Activated CD8-positive, alpha-beta memory T cell treated with anti-CD3 and anti-CD28 coated beads for 24 hours (primary cell): ENCODE results near the gene MTHFSD.
"Not testable (repeated sequence)": the region's sequence is repeated elsewhere in the genome, so short reads cannot be mapped to it uniquely, and the experiment has no call there.

ENCODE experiments used
- DNase-seq: peaks from one replicate; pipeline ENCODE4 v3.0.0-alpha.2; 2020

MTHFSD gene, protein sequence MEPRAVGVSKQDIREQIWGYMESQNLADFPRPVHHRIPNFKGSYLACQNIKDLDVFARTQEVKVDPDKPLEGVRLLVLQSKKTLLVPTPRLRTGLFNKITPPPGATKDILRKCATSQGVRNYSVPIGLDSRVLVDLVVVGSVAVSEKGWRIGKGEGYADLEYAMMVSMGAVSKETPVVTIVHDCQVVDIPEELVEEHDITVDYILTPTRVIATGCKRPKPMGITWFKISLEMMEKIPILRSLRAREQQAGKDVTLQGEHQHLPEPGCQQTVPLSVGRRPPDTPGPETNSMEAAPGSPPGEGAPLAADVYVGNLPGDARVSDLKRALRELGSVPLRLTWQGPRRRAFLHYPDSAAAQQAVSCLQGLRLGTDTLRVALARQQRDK

DNA sequence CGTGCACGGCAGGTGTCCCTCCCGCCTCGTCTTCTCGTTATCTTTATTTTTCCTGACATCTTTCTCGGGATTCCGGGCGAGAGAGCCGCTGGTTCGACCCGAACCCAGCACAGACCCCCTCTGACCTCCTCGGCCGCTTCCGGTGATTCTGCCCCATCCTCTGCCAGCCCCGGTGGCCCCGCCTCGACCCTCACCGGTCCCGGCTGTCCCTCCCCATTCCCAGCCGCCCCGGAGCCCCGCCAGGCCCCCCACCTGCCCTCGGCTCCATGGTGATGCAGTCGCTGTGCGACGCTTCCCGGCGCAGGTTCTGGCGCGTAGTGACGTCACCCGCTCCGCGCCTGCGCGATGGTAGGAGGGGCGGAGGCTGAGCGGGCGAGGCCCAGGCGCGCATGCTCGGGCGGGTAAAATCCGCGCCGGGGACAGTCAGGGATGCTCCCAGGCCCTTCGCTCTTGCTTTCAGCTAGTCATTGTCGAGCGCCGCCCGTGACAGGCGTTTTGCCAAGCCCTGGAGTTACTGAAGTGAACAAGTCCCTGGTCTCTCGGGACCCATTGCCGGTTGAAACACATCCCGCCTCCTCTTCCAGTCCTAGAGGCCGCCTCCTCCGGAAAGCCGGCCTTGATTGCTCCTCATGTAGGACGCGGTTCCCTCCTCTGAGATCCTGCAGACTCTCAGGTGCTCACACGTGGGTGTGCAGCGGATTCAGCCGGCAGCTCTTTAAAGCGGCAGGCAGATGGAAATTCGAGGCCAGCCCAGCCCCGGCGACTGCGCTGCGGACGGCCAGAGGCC lies at the start of gene MTHFSD:
TSS of gene MTHFSD (minus strand) at position 319 of the 787 bp plus-strand sequence. CDS start at position 268, 51 bp downstream.
- DNase-seq = peak; percentile 100

DNA sequence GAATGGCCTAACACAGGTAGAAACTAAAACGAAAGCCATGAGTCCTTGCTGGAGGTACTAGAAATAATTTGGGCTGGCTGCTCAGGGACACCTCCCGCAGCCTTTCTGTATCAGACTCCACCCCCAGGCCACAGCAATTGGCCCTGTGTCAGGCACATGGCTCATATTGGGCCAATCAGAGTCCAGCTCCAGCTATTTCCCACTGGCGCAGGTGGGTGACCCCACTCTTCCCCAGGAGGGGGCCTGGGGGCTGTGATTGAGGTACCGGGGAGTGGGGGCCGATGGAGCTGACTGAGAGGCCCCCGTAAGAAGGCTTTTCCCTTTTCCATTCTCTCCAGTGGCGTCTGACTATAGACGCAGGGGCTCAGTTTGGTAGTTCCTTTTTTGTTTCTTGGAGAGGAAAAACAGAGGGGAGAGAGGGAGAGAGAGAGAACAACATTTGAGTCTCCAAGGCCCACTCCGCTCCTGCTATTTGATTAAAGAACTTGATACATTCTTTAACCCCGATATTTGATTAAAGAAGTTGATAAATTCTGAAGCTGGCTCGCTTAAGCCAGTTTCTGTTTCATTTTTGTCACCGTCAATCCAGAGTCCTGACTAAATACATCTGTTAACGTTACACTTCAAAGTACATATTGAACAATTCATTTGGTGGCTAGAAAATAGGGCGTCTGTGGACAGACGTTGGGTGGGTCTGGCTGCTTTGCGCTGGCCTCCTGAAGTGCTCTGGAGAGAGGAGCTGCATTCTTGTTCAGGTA lies 49.6 kb upstream of the MTHFSD start:
- DNase-seq = peak; percentile 64

DNA sequence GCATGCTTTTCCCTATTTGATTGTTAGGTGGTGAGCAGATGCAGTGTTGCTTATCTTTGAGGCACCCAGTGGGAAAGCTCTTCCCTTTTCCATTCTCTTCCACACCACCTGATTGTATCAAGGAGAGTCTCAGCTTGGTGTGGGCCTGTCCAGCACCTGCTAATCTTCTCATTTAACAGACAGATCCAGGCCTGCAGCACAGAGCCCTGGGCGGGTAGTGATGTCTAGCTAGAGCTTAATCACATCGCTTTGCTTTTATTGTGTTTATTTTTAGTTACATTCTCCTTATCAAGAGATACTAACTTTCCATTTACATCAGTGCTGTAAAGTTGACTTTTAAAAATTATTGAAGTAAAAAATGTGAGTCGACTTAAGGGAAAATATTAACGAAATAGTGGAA lies 47.5 kb upstream of the MTHFSD start:
- DNase-seq = no peak

DNA sequence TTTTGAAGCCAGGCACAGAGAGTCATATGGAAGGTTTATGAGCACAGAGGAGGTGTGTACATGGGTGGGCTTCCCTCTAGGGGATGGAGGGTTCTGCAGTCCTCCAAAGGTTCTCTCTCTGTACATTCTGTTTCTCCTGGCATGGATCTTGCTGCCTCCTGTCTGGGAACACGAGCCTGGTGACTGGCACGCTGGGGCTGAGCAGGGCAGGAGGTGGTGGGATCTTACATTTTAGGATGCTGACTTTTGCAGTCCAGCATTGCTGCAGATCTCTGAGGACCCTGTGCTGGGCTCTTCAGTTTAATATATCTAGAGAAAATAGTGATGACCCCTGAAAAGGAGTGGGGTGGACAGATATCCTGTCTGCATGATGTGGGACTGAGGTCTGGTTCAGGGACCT lies 46.3 kb upstream of the MTHFSD start:
- no peak for DNase-seq

DNA sequence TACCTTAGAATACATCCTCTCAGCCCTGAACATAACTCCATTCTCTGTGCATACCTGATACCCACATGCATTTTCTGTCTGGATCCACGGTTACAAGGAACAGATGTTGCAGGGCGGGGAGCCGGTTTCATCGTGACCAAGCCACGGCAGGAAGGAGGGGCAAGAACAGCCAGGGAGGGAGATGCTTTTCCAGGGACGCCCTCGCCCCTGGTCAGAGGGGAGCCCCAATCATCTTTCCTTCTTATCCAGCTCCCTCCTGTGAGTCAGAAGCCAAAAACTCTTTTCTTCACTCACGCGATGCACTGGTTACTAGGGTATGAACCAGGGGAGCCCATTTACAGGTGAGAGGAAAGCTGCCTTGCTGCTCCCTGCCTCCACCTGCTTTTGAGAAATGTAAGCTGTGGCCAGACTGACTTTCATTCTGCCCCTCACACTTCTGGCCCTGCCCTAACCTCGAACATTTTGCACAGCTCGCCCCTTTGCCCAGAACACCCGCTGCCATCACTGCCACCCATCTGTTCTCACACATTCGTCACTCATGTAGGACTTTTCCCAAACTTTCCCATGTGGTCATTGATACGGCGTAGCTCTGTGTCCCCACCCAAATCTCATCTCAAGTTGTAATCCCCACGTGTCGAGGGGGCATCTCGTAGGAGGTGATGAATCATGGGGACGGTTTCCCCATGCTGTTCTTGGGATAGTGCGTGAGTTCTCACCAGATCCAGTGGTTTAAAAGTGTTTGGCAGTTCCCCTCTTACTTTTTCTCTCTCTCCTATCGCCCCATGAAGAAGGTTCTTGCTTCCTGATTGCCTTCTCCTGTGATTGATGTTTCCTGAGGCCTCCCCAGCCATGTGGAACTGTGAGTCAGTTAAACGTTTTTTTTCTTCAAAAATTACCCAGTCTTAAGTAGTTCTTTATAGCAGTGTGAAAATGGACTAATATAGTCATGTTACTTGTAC lies 43.9 kb upstream of the MTHFSD start:
- DNase-seq = no peak

DNA sequence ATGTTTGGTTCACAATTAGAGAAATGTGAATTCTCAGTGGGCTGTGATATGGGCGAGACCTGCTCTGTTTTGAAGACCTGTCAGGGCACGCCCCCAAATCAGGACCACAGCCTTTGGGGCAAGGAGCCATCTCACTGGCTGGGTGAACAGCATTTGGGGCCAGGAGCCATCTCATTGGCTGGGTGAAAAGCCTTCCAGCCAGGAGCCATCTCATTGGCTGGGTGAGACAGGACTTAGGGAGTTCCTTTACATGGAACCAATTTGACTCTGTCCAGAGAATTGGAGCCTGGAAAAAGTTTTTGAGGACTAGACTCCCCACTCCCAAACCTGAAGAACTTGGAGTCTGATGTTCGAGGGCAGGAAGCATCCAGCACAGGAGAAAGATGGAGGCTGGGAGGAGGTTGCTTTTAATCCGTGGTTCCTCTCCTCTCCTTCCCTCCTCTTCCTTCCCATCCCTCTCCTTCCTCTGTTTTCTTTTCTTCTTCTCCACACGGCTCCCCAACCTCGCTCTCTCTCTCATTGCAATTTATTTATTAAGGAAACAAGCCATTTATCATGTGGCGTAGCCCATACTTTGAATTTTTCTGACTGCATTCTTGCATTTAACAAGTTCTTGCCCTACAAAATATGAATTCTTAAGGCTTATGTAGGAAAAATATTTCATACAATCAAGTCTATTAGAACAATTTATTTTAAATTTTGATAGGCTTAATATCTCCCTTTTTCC lies 43.0 kb upstream of the MTHFSD start:
- DNase-seq = no peak

DNA sequence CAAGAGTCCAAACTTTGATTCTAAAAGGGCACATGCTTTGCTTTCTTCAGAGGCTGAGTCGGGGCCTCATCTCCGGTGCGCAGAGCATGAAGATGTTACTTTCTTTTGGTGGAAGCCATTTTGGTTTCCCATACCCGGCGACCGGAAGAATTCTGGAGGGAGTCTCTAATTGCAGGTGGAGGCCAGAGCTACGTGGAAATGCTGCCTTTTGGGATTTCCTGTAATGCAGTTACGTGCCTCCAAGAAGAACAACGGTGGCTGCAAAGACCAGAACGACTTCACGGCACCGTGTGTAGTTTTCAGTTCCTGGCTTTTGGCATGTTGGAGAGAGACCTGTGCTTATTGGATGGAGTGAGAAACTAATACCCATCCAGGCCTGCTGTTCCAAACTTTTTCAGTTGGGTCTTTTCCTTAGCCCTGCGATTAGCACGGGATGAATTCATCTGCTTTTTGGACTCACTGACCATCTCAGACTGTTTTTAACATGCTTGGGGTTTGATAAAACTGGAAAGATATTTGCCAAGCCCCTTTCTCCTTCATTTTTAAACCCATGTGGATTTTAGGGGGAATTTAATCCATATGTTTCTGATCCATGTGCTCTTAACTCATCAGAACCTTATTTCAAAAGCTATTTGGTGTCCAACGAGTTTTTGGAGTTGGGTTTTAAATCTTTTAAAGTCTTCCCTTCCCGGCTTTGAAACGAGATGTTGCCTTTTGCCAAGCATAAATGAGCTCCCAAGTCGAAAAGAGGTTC lies 42.3 kb upstream of the MTHFSD start:
- DNase-seq = no peak

DNA sequence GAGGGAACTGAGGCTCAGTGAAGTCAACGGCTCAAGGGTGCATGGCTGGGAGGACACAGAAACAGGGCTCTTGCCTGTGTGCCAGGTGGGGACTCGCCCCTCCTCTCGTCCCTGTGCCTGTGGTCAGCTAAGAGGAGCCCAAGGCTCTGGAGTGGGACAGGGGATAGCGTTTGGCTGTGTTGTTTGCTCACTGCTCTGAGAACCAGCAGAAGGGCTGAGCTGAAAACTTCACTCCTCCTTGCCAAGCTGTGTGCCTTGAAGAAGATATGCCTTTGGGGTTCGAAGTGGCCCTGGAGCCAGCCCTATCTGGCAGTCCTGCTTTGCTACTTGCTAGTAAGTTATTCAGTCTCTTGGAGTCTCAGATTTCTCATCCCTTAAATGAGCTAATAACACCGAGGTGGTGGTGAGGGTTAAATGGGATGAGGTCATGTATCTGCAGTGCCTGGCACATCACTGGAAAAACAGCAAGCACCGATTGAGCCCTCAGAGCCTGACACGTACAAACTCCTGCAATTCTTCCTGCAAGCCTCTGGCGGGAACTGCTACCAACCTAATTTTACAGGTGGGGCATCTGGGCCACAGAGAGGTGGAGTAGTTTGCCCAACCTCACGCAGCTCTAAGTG lies 41.1 kb upstream of the MTHFSD start:
- DNase-seq = no peak

DNA sequence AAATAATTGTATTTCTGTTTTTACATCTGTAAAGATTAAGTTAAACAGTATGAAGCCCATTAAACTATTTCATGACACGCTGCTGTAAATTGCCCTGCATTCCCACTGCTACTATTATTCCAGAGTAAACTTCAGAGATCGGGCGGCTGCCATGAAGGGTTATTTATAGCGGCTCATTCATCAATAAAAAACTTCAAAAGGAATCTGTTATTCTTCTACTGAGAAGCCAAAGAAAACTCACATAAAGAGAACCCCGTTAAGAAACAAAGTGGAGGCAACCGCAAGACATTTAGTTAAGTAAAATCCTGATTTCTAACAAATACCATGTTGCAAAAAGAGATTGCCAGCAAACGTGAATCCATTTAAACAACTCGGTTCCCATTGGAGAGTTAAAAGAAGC lies 39.7 kb upstream of the MTHFSD start:
- DNase-seq = no peak

DNA sequence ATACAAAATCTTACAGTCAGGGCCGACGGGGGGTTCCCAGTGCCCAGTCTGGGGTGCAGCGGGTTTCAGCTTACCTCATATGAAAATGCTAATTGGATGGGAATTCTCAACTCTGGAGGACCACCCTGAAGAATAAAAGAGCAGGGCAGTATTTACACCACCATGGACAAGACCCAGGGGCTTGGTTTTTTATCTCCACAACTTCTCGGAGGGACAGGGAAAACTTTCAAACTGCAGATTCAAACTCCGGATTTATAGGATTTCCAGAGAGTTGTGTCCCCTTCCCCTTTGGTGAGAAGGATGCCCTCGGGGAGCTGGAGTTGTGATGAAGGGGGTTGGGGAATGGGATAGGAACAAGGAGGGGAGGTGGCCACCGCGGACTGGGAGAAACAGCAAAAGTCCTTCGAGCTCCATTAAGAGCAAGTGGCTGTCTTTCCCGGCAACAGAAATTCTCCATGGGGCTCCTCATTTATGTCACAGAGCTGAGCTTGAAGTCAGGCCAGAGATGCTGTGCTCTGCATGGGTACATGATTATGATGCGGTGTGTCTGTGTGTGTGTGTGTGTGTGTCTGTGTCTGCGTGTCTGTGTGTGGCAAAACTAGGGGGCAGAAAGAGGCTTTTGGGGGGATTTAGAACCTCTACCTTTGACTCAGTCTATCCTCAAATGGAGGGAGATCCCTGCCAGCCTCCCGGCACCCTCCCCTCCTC lies 39.0 kb upstream of the MTHFSD start:
- DNase-seq = no peak

DNA sequence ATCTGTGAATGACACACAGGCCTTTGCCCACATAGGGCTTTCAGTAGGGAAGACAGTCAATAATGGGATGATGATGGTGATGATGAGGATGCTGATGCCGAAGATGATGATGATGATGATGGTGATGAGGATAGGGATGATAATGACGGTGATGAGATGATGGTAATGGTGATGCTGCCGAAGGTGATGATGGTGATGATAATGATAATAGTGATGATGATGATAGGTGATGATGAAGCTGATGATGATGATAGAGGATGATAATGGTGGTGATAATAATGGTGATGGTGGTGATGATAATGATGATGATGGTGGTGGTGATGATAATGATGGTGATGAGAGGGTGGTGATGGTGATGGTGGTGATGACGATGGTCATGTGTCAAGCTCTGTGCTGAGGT lies 36.2 kb upstream of the MTHFSD start:
- DNase-seq = no peak

DNA sequence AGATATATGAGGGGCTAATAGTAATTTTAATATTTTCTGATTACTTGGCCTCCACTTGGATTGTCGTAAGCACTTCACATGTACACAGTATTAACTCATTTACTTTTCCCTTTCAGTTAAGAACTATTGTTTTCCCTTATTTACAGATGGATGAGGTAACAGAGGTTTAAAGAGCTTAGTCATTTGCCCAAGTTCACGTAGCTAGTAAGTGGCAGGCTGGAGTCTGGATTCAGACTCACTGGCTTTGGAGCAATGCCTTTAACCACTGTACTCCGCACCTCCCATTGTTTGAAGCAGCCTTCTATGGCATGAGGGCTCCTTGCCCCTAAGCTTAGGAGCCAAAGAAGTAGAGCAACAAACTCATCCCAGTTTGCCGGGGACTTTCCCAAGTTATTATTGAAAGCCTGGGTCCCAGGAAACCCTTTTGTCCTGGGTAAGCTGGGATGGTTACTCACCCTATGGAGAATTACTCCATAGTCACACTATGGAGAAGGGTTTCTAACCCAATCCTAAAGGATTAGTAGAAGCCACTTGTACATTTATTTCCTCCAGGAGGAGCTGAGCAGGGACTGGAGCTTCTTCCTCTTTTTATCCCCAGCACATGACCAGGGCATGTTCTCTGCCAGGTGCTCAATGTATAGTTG lies 35.6 kb upstream of the MTHFSD start:
- no peak for DNase-seq

DNA sequence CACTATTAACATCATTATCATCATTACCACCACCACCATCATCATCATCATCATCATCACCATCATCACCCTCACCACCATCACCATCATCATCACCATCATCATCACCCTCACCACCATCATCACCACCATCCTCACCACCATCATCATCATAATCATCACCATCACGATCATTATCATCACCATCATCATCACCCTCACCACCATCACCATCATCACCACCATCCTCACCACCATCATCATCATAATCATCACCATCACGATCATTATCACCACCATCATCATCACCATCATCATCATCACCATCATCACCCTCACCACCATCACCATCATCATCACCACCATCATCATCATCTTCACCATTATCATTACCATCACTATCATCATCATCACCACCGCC lies 32.9 kb upstream of the MTHFSD start:
- DNase-seq = not testable (repeated sequence)

DNA sequence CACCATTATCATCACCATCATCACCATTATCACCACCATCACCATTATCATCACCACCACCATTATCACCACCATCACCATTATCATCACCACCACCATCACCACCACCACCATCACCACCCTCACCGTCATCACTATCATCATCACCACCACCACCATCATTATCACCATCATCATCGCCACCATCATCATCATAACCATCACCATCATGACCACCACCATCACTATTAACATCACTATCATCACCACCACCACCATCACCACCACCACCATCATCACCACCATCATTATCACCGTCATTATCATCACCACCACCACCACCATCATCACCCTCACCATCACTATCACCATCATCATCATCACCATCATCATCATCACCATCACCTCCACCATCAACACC lies 32.5 kb upstream of the MTHFSD start:
- no peak for DNase-seq

DNA sequence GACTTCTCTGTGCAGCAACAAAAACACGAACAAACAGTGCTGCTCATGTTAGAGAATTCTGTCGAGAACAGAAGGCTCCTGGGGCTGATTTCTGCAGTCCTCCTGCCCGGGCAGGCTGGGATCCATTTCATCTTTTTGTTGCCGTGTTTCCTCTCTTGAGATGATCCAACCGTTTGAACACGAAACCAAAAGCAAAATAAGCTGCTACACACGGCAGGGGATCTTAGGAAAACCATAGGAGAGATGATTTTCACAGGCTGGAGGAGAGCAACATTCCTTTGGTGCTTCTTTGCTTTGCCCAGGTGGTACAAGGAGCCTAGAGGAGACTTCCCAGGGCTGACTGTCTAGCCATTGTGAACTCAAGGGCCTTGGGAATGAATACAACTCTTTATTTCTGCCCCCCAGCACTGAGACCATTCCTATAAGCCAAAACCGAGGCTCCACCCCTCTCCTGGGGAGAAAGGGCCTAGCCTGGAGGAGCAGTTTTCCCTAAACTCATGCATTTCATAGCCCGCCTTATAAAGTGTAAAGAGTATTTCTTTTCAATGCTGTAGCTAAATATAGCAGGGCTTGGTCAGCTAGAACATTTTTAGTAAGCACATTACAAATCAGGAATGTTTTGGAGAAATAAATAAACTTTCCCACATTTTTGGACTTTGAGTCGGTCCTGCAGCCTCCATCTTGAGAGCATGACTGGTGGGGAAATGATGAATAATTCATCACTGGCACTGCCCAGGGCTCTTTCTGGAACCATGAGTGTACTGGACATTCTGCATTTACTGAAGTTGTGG lies 31.0 kb upstream of the MTHFSD start:
- no peak for DNase-seq

DNA sequence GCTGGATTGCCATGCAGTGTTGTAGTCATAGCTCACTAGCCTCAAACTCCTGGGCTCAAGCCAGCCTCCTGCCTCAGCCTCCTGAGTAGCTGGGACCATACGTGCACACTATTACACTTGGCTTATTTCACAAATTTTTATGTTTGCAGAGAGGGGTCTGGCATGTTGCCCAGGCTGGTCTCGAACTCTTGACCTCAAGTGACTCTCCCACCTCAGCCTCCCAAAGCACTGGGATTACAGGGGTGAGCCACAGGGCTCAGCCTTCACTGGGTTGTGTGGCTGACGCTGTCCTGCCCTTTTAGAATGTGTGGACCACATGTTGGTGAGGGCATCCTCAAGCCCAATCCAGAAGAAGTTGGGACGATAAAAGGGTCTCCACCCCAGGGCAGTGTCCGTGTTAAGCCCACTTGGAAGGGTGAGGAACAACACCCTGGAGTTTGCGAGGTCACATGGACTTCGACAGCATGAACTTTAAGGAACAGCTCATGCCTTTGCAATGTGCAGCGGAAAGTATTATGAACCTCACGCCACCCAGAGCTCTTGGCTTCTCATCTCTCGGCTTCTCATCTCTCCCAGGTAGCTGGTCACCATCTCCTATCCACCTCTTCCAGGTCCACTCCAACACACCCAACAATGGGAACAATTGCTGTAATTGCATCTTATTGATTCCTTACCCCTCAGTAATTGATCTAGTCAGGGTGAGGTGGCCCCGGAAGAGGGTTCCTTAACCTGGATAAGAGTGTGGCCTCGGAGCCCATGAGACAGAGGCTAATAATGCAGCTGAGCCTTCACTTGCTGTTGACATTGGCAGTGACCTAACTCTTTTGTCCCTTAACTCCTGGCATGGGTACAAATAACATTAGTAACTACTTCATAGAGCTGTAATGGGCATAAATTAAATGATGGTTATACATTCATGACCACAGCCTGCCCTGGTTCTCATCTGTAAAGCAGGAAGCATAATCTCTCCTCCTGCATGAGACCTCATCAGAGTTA lies 30.0 kb upstream of the MTHFSD start:
- DNase-seq = no peak

DNA sequence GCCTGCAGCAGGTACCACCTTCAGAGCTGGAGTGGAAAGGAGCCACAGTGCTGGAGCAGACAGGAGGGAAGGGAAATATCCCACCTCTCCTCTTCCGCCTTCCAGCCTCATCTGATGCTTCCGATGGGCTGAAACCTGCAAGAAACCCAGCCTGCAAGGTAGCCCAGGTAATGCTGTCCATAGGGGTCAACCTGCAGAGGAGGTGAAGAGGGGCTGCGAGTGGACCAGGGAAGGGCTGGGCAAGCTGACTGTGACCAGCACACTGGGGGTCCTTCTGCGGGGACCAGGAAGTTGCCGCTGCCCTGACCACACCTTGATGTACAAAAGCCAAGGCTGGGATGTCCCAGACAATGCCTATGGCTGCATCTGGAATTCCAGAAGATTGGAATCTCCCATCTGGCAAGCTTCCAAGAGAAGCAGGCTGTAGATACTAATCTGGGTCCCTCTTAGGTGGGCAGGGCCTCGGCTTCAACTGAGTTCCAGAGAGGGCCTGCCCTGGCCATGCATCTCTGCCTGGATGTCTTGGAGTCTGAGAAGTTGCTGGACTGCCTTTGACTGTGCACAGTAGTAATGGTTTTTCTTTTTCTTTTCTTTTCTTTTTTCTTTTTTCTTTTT lies 29.1 kb upstream of the MTHFSD start:
- no peak for DNase-seq
